Limb (tissue), 2 donors: ENCODE results near the gene MUC5B.
"Not testable (repeated sequence)": the region's sequence is repeated elsewhere in the genome, so short reads cannot be mapped to it uniquely, and the experiment has no call there.

Experiments used
- DNase-seq, 2 donors: peaks; one replicate each; pipeline ENCODE4 v3.0.0-alpha.2; 2016; ENCODE audit errors: extremely low spot score in 2 of 2

MUC5B gene, protein sequence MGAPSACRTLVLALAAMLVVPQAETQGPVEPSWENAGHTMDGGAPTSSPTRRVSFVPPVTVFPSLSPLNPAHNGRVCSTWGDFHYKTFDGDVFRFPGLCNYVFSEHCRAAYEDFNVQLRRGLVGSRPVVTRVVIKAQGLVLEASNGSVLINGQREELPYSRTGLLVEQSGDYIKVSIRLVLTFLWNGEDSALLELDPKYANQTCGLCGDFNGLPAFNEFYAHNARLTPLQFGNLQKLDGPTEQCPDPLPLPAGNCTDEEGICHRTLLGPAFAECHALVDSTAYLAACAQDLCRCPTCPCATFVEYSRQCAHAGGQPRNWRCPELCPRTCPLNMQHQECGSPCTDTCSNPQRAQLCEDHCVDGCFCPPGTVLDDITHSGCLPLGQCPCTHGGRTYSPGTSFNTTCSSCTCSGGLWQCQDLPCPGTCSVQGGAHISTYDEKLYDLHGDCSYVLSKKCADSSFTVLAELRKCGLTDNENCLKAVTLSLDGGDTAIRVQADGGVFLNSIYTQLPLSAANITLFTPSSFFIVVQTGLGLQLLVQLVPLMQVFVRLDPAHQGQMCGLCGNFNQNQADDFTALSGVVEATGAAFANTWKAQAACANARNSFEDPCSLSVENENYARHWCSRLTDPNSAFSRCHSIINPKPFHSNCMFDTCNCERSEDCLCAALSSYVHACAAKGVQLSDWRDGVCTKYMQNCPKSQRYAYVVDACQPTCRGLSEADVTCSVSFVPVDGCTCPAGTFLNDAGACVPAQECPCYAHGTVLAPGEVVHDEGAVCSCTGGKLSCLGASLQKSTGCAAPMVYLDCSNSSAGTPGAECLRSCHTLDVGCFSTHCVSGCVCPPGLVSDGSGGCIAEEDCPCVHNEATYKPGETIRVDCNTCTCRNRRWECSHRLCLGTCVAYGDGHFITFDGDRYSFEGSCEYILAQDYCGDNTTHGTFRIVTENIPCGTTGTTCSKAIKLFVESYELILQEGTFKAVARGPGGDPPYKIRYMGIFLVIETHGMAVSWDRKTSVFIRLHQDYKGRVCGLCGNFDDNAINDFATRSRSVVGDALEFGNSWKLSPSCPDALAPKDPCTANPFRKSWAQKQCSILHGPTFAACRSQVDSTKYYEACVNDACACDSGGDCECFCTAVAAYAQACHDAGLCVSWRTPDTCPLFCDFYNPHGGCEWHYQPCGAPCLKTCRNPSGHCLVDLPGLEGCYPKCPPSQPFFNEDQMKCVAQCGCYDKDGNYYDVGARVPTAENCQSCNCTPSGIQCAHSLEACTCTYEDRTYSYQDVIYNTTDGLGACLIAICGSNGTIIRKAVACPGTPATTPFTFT (N-terminal part only)

DNA sequence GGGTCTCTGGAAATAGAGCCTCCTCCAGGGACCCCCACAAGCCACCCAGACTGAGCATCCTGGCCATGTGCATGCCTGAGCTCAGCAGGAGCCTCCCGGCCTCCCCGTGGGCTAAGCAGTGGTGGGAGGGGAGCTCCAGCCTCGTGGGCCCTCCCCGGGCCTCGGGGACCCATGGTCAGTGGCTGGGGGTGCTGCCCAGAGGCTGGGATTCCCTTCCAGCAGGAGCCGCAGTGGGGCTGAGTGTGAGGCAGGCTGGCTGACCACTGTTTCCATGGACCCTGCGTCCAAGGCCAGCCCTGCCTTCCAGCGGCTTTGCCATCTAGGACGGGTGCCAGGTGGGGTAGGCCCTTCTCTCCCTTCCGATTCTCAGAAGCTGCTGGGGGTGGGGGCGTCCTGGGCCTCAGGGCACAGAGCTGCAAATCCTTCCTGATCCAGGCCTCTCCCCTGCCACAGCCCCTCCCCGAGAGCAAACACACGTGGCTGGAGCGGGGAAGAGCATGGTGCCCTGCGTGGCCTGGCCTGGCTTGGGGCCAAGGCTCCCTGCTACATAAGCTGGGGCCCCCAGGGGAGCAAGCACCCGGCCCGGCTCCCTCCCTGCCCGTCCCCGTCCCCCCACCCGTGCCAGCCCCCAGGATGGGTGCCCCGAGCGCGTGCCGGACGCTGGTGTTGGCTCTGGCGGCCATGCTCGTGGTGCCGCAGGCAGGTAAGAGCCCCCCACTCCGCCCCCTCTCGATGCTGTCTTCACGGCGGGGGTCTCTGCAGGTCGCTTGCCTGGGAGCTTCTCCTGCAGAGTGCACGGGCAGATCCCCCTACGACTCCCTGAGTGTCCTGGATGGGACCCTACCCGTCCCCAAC, at the start of gene MUC5B:
Gene MUC5B (plus strand): TSS at position 576 of the 855 bp plus-strand sequence. CDS start 58 bp downstream, at position 634.
- peak in 1 of 2 donors; percentile 38 for DNase-seq

DNA sequence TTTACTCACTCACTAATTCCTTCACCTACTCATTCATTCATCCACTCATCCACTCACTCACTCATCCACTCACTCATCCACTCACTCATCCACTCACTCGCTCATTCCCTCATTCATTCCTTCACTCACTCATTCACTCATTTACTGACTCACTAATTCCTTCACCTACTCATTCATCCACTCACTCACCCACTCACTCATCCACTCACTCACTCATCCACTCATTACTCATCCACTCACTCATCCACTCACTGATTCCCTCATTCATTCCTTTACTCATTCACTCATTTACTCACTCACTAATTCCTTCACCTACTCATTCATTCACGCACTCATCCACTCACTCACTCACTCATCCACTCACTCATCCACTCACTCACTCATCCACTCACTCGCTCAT, 49.5 kb upstream of the MUC5B start:
- DNase-seq, result not testable (repeated sequence)

DNA sequence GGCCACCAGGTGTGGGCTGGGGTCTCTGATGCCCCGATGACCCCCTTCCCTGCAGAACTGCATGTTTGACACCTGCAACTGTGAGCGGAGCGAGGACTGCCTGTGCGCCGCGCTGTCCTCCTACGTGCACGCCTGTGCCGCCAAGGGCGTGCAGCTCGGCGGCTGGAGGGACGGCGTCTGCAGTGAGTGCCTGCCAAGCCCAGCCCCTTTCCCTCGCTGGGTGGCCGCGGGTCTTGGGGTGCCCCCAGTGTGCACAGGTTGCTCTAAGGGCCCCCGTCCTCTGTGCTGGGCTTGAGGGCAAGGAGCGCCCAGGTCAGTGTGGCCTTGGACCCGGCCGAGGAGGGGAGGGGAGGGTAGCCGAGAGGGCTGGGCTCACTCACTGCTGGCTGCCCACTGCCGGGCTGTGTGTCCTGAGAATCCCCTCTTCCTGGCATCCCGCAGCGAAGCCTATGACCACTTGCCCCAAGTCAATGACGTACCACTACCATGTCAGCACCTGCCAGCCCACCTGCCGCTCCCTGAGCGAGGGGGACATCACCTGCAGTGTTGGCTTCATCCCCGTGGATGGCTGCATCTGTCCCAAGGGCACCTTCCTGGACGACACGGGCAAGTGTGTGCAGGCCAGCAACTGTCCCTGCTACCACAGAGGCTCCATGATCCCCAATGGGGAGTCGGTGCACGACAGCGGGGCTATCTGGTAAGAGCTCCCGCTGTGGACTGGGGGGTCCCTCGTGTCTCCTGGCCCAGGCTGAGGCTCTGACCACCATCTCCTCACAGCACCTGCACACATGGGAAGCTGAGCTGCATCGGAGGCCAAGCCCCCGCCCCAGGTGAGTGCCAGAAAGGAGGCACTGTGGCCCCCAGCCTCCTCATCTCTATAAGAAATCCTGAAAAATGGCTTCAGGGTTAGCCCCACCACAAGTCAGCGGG, 48.2 kb upstream of the MUC5B start:
- DNase-seq, result no peak

DNA sequence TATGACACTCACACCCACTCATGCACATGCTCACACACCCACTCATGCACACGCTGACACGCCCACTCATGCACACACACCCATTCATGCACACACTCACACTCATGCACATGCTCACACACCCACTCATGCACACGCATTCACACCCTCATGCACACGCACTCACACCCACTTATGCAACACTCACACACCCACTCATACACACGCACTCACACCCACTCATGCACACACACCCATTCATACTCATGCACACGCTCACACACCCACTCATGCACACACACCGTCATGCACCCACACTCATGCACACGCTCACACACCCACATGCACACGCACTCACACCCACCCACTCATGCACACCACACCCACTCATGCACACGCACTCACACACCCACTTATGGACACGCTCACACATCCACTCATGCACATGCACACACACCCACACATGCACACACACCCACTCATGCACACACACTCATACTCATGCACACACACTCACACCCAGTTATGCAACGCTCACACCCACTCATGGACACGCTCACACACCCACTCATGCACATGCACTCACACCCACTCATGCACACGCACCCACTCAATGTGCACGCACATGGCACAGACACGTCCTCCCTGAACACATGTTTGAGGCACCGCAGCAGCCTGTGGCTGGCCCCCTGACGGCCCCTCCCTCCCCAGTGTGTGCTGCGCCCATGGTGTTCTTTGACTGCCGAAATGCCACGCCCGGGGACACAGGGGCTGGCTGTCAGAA, 47.2 kb upstream of the MUC5B start:
- no peak for DNase-seq

DNA sequence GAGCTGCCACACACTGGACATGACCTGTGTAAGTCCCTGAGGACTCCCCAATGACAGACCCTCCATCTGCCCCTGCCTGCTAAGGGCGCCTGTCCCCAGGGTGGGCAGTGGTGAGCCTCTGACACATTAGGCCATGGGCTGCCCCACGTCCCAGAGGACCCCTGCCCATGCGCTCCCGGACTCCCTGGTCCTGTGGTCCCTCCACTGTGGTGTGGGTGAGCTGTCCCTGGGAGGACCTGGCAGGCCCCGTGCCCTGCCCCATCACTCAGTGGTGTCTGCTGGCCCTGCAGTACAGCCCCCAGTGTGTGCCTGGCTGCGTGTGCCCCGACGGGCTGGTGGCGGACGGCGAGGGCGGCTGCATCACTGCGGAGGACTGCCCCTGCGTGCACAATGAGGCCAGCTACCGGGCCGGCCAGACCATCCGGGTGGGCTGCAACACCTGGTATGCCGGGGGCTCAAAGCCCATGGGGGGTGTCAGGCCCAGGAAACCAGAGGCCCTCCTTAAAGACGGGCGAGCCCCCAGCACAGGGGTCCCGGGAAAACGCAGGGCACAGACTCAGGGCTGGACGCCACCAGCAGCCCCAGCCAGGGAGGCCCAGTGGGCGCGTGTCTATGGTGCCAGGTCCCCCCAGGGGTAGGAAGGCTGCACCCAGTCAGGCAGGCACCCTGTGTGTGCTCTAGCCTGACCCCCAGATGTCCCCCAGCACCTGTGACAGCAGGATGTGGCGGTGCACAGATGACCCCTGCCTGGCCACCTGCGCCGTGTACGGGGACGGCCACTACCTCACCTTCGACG, 46.4 kb upstream of the MUC5B start:
- no peak for DNase-seq

DNA sequence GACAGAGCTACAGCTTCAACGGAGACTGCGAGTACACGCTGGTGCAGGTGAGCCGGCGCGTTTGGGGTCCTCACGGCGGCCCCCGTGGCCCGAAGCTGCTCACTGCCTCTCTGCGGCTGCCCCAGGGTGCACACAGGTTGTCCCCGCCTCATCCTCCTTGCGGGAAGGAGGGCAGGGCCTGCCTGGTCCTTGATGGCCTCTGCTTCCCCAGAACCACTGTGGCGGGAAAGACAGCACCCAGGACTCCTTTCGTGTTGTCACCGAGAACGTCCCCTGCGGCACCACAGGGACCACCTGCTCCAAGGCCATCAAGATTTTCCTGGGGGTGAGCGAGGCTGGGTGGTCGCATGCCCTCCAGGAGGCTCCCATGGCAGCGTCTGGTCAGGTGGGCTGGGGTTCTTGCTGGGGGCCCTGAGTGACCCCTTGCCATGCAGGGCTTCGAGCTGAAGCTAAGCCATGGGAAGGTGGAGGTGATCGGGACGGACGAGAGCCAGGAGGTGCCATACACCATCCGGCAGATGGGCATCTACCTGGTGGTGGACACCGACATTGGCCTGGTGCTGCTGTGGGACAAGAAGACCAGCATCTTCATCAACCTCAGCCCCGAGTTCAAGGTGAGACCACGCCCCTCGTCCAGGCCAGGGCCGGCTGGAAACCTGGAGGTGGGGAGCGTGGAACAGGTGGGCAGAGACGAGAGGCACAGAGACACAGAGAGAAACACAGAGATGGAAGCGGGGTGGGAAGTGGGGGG, 45.7 kb upstream of the MUC5B start:
- DNase-seq, result no peak

DNA sequence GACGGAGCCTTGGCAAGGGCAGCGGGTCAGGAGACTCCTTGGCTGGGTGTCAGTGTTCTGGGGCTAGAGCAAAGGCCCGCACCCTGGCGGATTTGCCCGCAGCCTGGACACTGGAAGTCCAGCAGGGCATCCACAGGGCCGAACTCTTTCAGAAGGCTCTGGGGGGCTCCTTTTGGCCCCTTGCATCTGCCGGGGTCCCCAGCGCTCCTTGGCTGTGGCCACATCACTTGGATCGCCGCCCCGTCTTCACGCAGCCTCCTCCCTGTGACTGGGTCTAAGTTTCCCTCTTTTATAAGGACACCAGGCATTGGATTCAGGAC, 45.1 kb upstream of the MUC5B start:
- DNase-seq, result no peak

DNA sequence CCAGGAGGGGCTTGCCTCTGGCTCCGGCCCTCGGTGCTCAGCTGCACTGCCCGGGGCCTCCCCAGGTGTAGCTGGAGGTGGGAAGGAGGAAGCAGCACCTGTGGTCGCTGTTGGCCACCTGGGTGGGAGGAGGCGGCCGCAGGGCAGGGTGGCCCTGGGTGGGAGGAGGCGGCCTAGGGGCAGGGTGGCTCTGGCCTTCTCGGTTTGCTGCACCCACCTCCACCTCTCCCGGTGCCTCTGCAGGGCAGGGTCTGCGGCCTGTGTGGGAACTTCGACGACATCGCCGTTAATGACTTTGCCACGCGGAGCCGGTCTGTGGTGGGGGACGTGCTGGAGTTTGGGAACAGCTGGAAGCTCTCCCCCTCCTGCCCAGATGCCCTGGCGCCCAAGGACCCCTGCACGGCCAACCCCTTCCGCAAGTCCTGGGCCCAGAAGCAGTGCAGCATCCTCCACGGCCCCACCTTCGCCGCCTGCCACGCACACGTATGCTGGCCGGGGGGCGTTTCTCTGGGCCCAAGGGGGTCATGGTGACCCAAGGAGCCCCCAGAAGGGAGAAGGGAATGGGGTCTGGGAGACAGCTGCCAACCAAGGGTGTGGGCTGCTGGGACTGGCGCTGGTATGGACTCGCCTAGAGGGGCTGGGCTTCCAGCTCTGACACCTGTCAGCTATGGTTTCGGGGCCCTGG, 44.5 kb upstream of the MUC5B start:
- no peak for DNase-seq

DNA sequence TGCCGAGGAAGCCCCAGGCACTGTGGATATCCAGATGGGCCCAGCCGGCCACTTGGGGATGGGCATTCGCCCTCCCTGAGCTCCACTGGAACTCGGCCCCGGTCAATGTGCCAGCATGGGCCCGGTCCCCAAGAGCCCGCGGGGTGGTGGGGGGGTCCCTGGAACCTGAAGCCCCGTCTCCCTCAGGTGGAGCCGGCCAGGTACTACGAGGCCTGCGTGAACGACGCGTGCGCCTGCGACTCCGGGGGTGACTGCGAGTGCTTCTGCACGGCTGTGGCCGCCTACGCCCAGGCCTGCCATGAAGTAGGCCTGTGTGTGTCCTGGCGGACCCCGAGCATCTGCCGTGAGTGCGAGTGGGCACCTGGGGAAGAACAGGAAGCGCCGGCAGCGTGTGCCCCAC, 44.0 kb upstream of the MUC5B start:
- DNase-seq, result no peak

DNA sequence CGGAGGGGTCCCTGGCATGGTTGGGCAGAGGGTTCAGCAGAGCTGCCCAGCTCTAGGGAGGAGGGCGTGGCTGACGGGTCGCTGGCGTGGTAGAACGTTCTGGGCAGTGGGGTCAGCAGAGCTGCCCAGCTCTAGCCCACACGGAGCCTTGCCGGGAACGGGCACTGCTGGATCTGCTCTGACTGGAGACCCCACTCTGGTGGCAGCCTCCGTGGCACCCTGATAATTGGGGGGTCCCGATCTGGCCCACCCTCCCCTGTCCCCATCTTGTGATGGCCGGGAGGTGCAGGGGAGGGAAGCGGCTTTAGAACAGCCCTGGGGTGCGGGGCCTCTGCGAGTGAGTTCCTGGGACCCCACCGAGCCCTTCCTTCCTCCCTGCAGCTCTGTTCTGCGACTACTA, 43.2 kb upstream of the MUC5B start:
- no peak for DNase-seq

DNA sequence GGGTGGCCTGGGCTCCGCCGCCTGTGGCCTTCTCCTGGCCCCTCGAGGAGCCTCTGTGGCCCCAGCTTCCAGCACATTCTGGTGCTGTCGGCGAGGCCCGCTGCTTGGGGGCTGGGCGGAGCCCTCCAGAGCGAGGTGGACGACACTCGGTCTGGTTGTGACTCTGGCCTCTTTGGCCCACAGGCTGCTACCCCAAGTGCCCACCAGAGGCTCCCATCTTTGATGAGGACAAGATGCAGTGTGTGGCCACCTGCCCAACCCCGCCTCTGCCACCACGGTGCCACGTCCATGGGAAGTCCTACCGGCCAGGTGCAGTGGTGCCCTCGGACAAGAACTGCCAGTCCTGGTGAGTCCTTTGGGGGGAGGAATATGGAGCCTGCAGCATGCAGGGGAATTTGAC, 42.7 kb upstream of the MUC5B start:
- no peak for DNase-seq

DNA sequence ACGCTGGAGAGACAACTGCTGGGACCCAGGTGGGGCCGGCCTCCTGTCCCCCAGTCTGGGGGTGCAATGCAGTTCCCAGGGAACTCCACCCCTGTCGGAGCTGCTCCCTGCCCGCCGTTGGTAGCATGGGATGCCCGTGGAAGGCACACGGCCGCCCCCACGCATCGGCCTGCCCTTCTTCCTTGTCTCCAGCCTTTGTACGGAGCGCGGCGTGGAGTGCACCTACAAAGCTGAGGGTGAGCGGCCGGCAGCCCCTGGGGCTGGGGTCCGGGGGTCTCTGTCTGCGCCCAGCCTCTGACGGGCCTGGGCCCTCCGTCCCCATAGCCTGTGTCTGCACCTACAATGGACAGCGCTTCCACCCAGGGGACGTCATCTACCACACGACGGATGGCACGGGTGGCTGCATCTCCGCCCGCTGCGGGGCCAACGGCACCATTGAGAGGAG, 41.9 kb upstream of the MUC5B start:
- no peak for DNase-seq

DNA sequence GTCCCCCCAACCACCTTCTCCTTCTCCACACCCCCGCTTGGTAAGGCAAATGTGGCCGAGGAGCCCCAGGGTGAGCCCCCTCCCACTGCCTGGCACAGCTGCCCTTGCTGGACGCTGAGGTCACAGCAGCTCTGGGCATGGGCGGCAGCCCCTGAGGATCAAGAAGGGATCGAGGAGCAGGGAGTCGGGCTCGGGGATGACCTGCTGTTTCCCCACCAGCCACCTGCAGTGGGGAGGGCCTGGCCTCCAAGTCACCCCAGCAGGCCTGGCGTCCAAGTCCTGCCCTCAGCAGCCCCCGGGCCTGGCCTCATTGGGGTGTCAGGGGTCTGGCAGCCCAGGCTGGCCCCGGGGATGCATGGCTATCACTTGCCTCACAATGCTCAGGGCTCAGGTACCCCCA, 41.4 kb upstream of the MUC5B start:
- DNase-seq, result no peak

DNA sequence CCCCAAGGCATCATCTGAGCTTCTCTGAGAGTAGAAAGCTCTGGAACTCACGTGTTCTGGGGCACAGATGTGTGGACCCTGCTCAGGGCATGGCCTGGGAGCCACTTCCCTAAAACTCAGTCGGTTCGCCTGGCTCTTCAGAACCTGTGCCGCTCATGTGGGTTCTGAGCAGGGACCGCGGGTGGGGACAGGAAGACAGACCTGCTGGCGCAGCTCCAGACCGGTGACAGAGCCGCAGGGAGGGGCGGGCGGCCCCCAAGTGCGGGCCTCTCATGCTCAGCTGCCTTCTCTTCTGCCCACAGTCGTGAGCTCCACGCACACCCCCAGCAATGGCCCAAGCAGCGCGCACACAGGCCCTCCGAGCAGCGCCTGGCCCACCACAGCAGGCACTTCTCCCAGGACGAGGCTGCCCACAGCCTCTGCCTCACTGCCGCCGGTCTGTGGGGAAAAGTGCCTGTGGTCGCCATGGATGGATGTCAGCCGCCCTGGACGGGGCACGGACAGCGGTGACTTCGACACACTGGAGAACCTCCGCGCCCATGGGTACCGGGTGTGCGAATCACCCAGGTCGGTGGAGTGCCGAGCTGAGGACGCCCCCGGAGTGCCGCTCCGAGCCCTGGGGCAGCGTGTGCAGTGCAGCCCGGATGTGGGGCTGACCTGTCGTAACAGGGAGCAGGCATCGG, 40.9 kb upstream of the MUC5B start:
- no peak for DNase-seq

DNA sequence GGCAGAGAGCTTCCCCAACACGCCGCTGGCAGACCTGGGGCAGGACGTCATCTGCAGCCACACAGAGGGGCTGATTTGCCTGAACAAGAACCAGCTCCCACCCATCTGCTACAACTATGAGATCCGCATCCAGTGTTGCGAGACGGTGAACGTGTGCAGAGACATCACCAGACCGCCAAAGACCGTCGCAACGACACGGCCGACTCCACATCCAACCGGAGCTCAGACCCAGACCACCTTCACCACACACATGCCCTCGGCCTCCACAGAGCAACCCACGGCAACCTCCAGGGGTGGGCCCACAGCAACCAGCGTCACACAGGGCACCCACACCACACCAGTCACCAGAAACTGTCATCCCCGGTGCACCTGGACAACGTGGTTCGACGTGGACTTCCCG, 38.7 kb upstream of the MUC5B start:
- DNase-seq, result not testable (repeated sequence)

DNA sequence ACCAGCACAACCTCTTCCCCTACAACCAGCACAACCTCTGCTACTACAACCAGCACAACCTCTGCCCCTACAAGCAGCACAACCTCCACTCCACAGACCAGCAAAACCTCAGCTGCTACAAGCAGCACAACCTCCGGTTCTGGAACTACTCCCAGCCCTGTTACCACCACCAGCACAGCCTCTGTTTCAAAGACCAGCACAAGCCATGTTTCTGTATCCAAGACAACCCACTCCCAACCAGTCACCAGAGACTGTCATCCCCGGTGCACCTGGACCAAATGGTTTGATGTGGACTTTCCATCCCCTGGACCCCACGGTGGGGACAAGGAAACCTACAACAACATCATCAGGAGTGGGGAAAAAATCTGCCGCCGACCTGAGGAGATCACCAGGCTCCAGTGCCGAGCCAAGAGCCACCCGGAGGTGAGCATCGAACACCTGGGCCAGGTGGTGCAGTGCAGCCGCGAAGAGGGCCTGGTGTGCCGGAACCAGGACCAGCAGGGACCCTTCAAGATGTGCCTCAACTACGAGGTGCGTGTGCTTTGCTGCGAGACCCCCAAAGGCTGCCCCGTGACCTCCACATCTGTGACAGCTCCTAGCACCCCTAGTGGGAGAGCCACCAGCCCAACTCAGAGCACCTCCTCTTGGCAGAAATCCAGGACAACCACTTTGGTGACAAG, 34.3 kb upstream of the MUC5B start:
- not testable (repeated sequence) for DNase-seq
